Upper lobe of left lung (tissue), 6 donors: ENCODE measurements around the gene PKN2. TPM values are rescaled to one million over a fixed set of nuclear protein-coding genes. Genes with fewer than 3 reads are reported as not detected.

Experiments
- ATAC-seq, 2 donors: fragments of 200-7000 bp; cut with Tn5 transposase; one replicate each; pipeline ENCODE4 v1.9.1; 2022; ENCODE audit warnings: mild to moderate bottlenecking in 2 of 2, moderate library complexity in 2 of 2; ENCODE audit not compliant: low FRiP score in 2 of 2
- DNase-seq, 2 donors: peaks; one replicate each; pipeline ENCODE4 v3.0.0-alpha.2; 2019 to 2020
- H3K27ac ChIP-seq, 4 donors: fragments of 200-600 bp; sonication (generic); one replicate each; pipeline ENCODE4 v1.5.1; 2016 to 2019
- H3K27me3 ChIP-seq, 4 donors: fragments of 200-600 bp; sonication (generic); one replicate each; pipeline ENCODE4 v1.5.1; 2017 to 2019
- H3K36me3 ChIP-seq, 4 donors: fragments of 200-600 bp; sonication (generic); one replicate each; pipeline ENCODE4 v1.5.1; 2016 to 2019
- H3K4me1 ChIP-seq, 4 donors: fragments of 200-600 bp; sonication (generic); one replicate each; pipeline ENCODE4 v1.5.1; 2018 to 2019
- H3K4me3 ChIP-seq, 4 donors: fragments of 200-600 bp; sonication (generic); one replicate each; pipeline ENCODE4 v1.5.1; 2017 to 2019; ENCODE audit warnings: mild to moderate bottlenecking in 2 of 4, moderate library complexity in 1 of 4
- H3K9me3 ChIP-seq, 4 donors: fragments of 200-600 bp; sonication (generic); one replicate each; pipeline ENCODE4 v1.5.1; 2018 to 2019
- CTCF ChIP-seq, 6 experiments: fragments of 450-650 bp in 4 of 6; fragments of 200-600 bp in 2 of 6; sonication (generic) in 2 of 6; IDR thresholded peaks; one replicate each; pipeline ENCODE4 v1.5.1; 2016 to 2019; ENCODE audit warnings: antibody characterized with exemption in 6 of 6
- EP300 ChIP-seq, 4 donors: sonication (generic); formaldehyde crosslinking; IDR thresholded peaks; one replicate each; pipeline ENCODE4 v1.5.1; 2017; ENCODE audit warnings: antibody characterized with exemption in 4 of 4, control low read depth in 2 of 4
- POLR2A ChIP-seq, 4 donors: fragments of 450-650 bp; IDR thresholded peaks; one replicate each; pipeline ENCODE4 v1.5.1; 2016 to 2017; ENCODE audit warnings: antibody characterized with exemption in 4 of 4, mild to moderate bottlenecking in 2 of 4
- POLR2AphosphoS5 ChIP-seq, 2 donors: sonication (generic); formaldehyde crosslinking; IDR thresholded peaks; one replicate each; pipeline ENCODE4 v1.5.1; 2017; ENCODE audit warnings: antibody characterized with exemption in 2 of 2
- WGBS, 2 donors: methylation state at CpG; one replicate each; pipeline ENCODE4 v1.1.5; 2017 to 2018; 5-methylcytosine and 5-hydroxymethylcytosine counted together
- total RNA-seq, 6 donors: library from RNA; depleted of rRNA in 4 of 6; stranded (reverse); fragments of >200 nt in 4 of 6; gene quantifications; one replicate each; pipeline versions ENCODE4 v1.1.0 to v1.2.1, GENCODE V29; 2016 to 2021
- donor health status: DM: no; HTN: no; CAD: no; lungs with moderate emphysema.
- donor health status: DM: no; HTN: yes; CAD: no; lungs with severe emphysema.

Gene PKN2
- total RNA-seq, 6 donors from 2014 or later = 33.0 to 108 (median 37.6) TPM

- Histone ChIP-seq H3K27me3 (no peaks in the 10 kb centered on the region), H3K36me3 (no peaks in the 10 kb centered on the region), H3K4me3 (no peak overlapping the region), H3K27ac (no peak overlapping the region), H3K4me1 (no peaks in the 10 kb centered on the region), H3K9me3 (no peaks in the 10 kb centered on the region)
- WGBS, 2 donors = 80 to 97% methylated on average over 1 of the region's 1 CpG
- TF ChIP-seq POLR2AphosphoS5 (IDR thresholded peaks at IDR 0.05) (no peak), POLR2A (IDR thresholded peaks at IDR 0.05) (no peak), CTCF (IDR thresholded peaks at IDR 0.05) (no peak), EP300 (IDR thresholded peaks at IDR 0.05) (no peak)
- DNase-seq (no peak), ATAC-seq (no peak)
Measured at GRCh38 chr1:88649932-88650331, 34.1 kb upstream of the PKN2 start.

GRCh38 chr1:88650676-88651418 is 33.2 kb upstream of the PKN2 start:
- Histone ChIP-seq H3K4me3 (no peak overlapping the region), H3K27me3 (no peaks in the 10 kb centered on the region), H3K27ac (no peak overlapping the region), H3K4me1 (no peaks in the 10 kb centered on the region), H3K36me3 (no peaks in the 10 kb centered on the region), H3K9me3 (no peaks in the 10 kb centered on the region)
- TF ChIP-seq POLR2A (IDR thresholded peaks at IDR 0.05) (no peak), POLR2AphosphoS5 (IDR thresholded peaks at IDR 0.05) (no peak), CTCF (IDR thresholded peaks at IDR 0.05) (no peak), EP300 (IDR thresholded peaks at IDR 0.05) (no peak)
- DNase-seq (no peak), ATAC-seq (no peak)
- 81 to 88% methylated on average over 6 of the region's 6 CpGs for WGBS, 2 donors

- TF ChIP-seq CTCF (IDR thresholded peaks at IDR 0.05) (no peak), EP300 (IDR thresholded peaks at IDR 0.05) (no peak), POLR2AphosphoS5 (IDR thresholded peaks at IDR 0.05) (no peak), POLR2A (IDR thresholded peaks at IDR 0.05) (no peak)
- Histone ChIP-seq H3K27ac (no peak overlapping the region), H3K4me1 (no peaks in the 10 kb centered on the region), H3K4me3 (no peak overlapping the region), H3K27me3 (no peaks in the 10 kb centered on the region), H3K36me3 (no peaks in the 10 kb centered on the region), H3K9me3 (no peaks in the 10 kb centered on the region)
- 19 to 29% methylated on average over 1 of the region's 1 CpG for WGBS, 2 donors
- ATAC-seq (no peak), DNase-seq (no peak)
Measured at GRCh38 chr1:88655140-88655539, 28.9 kb upstream of the PKN2 start.

- no peak for DNase-seq
- 13 to 14% methylated on average over 3 of the region's 3 CpGs for WGBS, 2 donors
- TF ChIP-seq EP300 (IDR thresholded peaks at IDR 0.05) (no peak), CTCF (IDR thresholded peaks at IDR 0.05) (peak; percentile 40 to 56 (median 43))
Measured at GRCh38 chr1:88655685-88656299, 28.3 kb upstream of the PKN2 start.

More at GRCh38 chr1:88655685-88656299, 28.3 kb upstream of the PKN2 start:
- Histone ChIP-seq H3K9me3 (no peaks in the 10 kb centered on the region), H3K27ac (no peak overlapping the region), H3K27me3 (no peaks in the 10 kb centered on the region), H3K36me3 (no peaks in the 10 kb centered on the region), H3K4me3 (no peak overlapping the region), H3K4me1 (peaks cover 0 to 1% (median 0%) of the 10 kb centered on the region in 4 donors)
- ATAC-seq = no peak
